ENCODE measurements around the gene FRMD1. TPM values are rescaled to one million over a fixed set of nuclear protein-coding genes. Genes with fewer than 3 reads are reported as not detected.

FRMD1 gene
- total RNA-seq, 2 experiments from 2014 or later = not detected

GRCh38 chr6:168039849-168040248, 39.2 kb downstream of the FRMD1 start:
- Mint-ChIP-seq H3K4me3 (no peak overlapping the region), H3K36me3 (ENCODE audit: low read depth) (no peaks in the 10 kb centered on the region), H3K27ac (no peak overlapping the region), H3K9me3 (ENCODE audit: low read depth) (peaks cover 16% of the 10 kb centered on the region), H3K4me1 (peaks cover 4% of the 10 kb centered on the region), H3K27me3 (peaks cover 18% of the 10 kb centered on the region)
- intact Hi-C loops (cut with DNase I, micrococcal nuclease) = no loop called here
- POLR2A ChIA-PET = no interaction called here
- CTCF ChIA-PET = no interaction called here
- no peak for ATAC-seq
- DNase-seq = no peak

- ChIA-PET CTCF (no interaction called here), POLR2A (no interaction called here)
- ATAC-seq = no peak
- Mint-ChIP-seq H3K27me3 (peaks cover 22% of the 10 kb centered on the region), H3K4me3 (no peak overlapping the region), H3K36me3 (ENCODE audit: low read depth) (no peaks in the 10 kb centered on the region), H3K27ac (no peak overlapping the region), H3K4me1 (peaks cover 4% of the 10 kb centered on the region), H3K9me3 (ENCODE audit: low read depth) (peaks cover 16% of the 10 kb centered on the region)
- no peak for DNase-seq
- intact Hi-C loops (cut with DNase I, micrococcal nuclease) = no loop called here
Observed at GRCh38 chr6:168039301-168039700, 39.7 kb downstream of the FRMD1 start.

GRCh38 chr6:168038576-168039140, 40.4 kb downstream of the FRMD1 start:
- H3K27me3 Mint-ChIP-seq = peaks cover 24% of the 10 kb centered on the region
- no peak for DNase-seq
- ATAC-seq = no peak
- no peak overlapping the region for H3K27ac Mint-ChIP-seq
- H3K9me3 Mint-ChIP-seq (ENCODE audit: low read depth) = peaks cover 16% of the 10 kb centered on the region
- ChIA-PET CTCF (interaction anchor here (0.6 kb wide), 1 partner anchor 489 kb away, joined by 3 read pairs; no protein-coding TSS in a partner anchor), POLR2A (no interaction called here)
- H3K36me3 Mint-ChIP-seq (ENCODE audit: low read depth) = no peaks in the 10 kb centered on the region
- no peak overlapping the region for H3K4me3 Mint-ChIP-seq
- peaks cover 4% of the 10 kb centered on the region for H3K4me1 Mint-ChIP-seq
- intact Hi-C loops (cut with DNase I, micrococcal nuclease) = no loop called here

DNA sequence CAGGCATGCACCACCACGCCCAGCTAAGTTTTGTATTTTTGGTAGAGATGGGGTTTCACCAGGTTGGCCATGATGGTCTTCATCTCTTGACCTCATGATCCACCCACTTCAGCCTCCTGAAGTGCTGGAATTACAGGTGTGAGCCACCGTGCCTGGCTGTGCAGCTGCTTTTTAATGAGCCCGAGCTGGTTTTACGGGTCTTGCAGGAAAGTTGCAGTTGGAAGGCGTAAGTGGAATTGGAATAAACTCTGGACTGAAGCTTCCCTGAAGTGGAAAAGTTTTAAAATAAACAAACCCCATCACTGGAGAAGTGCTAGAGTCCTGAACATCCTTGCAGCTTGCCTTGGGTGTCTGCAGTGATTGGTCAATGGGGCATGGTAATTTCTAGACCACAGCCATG, 41.2 kb downstream of the FRMD1 start:
- intact Hi-C loops (cut with DNase I, micrococcal nuclease) = no loop called here

GRCh38 chr6:168037242-168037641, 41.8 kb downstream of the FRMD1 start:
- ChIA-PET POLR2A (no interaction called here), CTCF (no interaction called here)
- ATAC-seq = no peak
- H3K4me1 Mint-ChIP-seq = peaks cover 4% of the 10 kb centered on the region
- peaks cover 27% of the 10 kb centered on the region for H3K27me3 Mint-ChIP-seq
- H3K27ac Mint-ChIP-seq = no peak overlapping the region
- H3K4me3 Mint-ChIP-seq = no peak overlapping the region
- no peak for DNase-seq
- peaks cover 16% of the 10 kb centered on the region for H3K9me3 Mint-ChIP-seq (ENCODE audit: low read depth)
- H3K36me3 Mint-ChIP-seq (ENCODE audit: low read depth) = no peaks in the 10 kb centered on the region
- intact Hi-C loops (cut with DNase I, micrococcal nuclease) = no loop called here

More for the DNA sequence above, 41.2 kb downstream of the FRMD1 start:
- DNase-seq = no peak
- Mint-ChIP-seq H3K27ac (no peak overlapping the region), H3K36me3 (ENCODE audit: low read depth) (no peaks in the 10 kb centered on the region), H3K4me3 (no peak overlapping the region), H3K27me3 (peaks cover 27% of the 10 kb centered on the region), H3K9me3 (ENCODE audit: low read depth) (peaks cover 16% of the 10 kb centered on the region), H3K4me1 (peaks cover 4% of the 10 kb centered on the region)
- POLR2A ChIA-PET = no interaction called here
- ATAC-seq = no peak
- CTCF ChIA-PET = interaction anchor here (0.6 kb wide), 1 partner anchor 490 kb away, joined by 3 read pairs; no protein-coding TSS in a partner anchor

GRCh38 chr6:168035661-168036545, 43.1 kb downstream of the FRMD1 start:
- peaks cover 16% of the 10 kb centered on the region for H3K9me3 Mint-ChIP-seq (ENCODE audit: low read depth)
- no peaks in the 10 kb centered on the region for H3K36me3 Mint-ChIP-seq (ENCODE audit: low read depth)
- no peak overlapping the region for H3K27ac Mint-ChIP-seq
- ChIA-PET CTCF (no interaction called here), POLR2A (no interaction called here)
- intact Hi-C loops (cut with DNase I, micrococcal nuclease) = no loop called here
- ATAC-seq = peak; percentile 49
- no peak for DNase-seq
- H3K27me3 Mint-ChIP-seq = peaks cover 27% of the 10 kb centered on the region
- peak overlapping the region; percentile 23 for H3K4me3 Mint-ChIP-seq
- peaks cover 4% of the 10 kb centered on the region for H3K4me1 Mint-ChIP-seq

DNA sequence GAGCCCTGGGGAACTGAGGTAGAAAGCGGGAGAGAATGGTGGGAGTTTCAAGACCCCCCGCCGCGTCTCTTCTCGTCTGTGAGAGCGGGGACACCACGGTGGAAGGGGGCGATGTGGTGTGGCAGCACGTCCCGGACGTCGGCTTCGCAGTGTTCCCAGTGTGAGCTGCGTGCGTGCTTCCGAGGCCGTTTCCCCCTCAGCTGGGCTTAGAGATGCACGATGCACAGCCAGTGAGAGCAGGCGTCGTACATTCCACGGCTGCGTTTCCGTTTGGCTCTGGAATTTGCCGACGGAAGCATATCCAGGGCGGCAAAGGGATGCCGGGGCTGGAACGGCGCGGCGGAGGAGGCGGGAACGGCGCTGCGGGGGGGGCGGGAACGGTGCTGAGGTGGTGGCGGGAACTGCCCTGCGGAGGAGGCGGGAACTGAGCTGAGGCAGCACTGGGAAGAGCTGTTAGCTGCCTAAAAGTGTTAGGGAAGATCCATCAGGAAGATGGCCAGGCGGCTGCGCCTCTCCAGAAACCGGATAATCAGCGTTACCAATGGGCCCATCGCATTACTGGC, 43.8 kb downstream of the FRMD1 start:
- no peak for ATAC-seq
- Mint-ChIP-seq H3K9me3 (ENCODE audit: low read depth) (peaks cover 14% of the 10 kb centered on the region), H3K4me1 (peaks cover 4% of the 10 kb centered on the region), H3K4me3 (peak overlapping the region; percentile 23), H3K36me3 (ENCODE audit: low read depth) (no peaks in the 10 kb centered on the region), H3K27me3 (peaks cover 27% of the 10 kb centered on the region), H3K27ac (no peak overlapping the region)
- ChIA-PET CTCF (no interaction called here), POLR2A (no interaction called here)
- DNase-seq = no peak
- intact Hi-C loops (cut with DNase I, micrococcal nuclease) = no loop called here

DNA sequence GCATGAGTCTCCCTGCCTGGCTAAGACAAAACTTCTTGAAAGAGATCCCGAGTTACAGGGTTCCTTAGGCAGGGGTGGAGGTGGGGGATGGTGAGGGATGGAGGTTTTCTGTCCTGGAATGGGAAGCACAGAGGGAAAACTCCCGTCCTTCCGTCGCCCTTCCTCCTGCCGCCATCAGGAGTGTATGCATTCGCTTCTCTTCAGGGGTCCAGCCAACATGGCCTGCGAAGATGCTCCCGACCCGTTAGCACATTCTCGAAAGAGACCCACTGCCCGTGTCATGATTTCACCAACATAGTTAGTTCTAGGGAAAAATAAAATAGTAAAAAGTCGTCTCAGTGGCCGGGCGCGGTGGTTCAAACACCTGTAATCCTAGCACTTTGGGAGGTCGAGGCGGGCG, 44.5 kb downstream of the FRMD1 start:
- DNase-seq = no peak
- peaks cover 27% of the 10 kb centered on the region for H3K27me3 Mint-ChIP-seq
- CTCF ChIA-PET = no interaction called here
- no peaks in the 10 kb centered on the region for H3K36me3 Mint-ChIP-seq (ENCODE audit: low read depth)
- intact Hi-C loops (cut with DNase I, micrococcal nuclease) = no loop called here
- H3K4me1 Mint-ChIP-seq = peaks cover 4% of the 10 kb centered on the region
- H3K4me3 Mint-ChIP-seq = no peak overlapping the region
- POLR2A ChIA-PET = no interaction called here
- peaks cover 12% of the 10 kb centered on the region for H3K9me3 Mint-ChIP-seq (ENCODE audit: low read depth)
- H3K27ac Mint-ChIP-seq = no peak overlapping the region
- no peak for ATAC-seq

DNA sequence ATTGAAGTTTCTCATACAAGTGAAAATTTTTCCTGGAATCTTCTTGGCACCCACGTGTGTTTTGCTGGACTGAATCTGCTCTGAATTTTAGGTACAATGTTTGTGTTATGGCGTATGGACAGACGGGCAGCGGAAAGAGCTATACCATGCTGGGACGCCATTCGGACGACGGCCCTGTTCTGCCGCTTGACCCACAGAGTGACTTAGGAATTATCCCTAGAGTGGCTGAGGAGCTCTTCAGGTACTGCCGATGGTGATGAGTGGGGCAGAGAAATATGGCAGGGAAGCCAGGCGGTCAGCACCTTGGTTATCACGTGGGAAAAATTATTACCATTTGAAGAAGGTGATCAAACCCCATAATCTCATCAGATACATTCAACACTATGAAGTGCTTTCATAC, 45.2 kb downstream of the FRMD1 start:
- ATAC-seq = no peak
- POLR2A ChIA-PET = no interaction called here
- CTCF ChIA-PET = no interaction called here

GRCh38 chr6:168032005-168032760, 46.8 kb downstream of the FRMD1 start:
- ATAC-seq (no peak), DNase-seq (no peak)
- ChIA-PET CTCF (interaction anchor here (1.0 kb wide), 1 partner anchor 70 kb away, joined by 5 read pairs; no protein-coding TSS in a partner anchor), POLR2A (no interaction called here)
- Mint-ChIP-seq H3K27ac (no peak overlapping the region), H3K9me3 (ENCODE audit: low read depth) (peaks cover 2% of the 10 kb centered on the region), H3K27me3 (peaks cover 28% of the 10 kb centered on the region), H3K4me1 (peaks cover 4% of the 10 kb centered on the region), H3K36me3 (ENCODE audit: low read depth) (no peaks in the 10 kb centered on the region), H3K4me3 (no peak overlapping the region)
- intact Hi-C loops (cut with DNase I, micrococcal nuclease) = no loop called here

More for the DNA sequence above, 45.2 kb downstream of the FRMD1 start:
- DNase-seq = no peak
- peaks cover 4% of the 10 kb centered on the region for H3K4me1 Mint-ChIP-seq
- no peaks in the 10 kb centered on the region for H3K36me3 Mint-ChIP-seq (ENCODE audit: low read depth)
- no peak overlapping the region for H3K27ac Mint-ChIP-seq
- peaks cover 27% of the 10 kb centered on the region for H3K27me3 Mint-ChIP-seq
- intact Hi-C loops (cut with DNase I, micrococcal nuclease) = no loop called here
- H3K9me3 Mint-ChIP-seq (ENCODE audit: low read depth) = peaks cover 10% of the 10 kb centered on the region
- no peak overlapping the region for H3K4me3 Mint-ChIP-seq

DNA sequence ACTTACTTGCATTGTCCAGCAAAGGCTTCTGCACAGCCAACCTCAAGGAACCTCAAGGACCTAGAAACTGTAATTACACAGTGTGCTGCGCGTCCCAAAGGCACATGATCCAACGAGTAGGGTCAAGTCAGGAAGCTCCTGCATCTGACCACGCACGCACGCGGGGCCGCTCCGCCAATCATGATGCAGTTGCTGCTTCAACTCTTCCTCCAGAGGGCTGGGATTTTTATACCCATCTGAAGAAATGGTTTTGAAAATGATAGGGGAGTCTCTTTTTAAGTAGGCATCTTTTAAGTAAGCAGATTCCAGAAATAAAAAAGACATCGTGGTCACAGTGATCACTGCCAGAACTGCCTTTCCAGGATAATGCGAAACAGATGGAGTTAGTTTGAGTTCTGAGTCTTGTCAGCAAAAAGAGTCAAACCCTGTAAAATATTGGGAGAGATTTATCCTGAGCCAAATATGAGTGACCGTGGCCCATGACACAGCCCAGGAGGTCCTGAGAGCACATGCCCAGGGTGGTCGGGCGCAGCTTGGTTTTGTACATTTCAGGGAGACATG, 47.5 kb downstream of the FRMD1 start:
- Mint-ChIP-seq H3K27ac (no peak overlapping the region), H3K4me1 (peaks cover 4% of the 10 kb centered on the region), H3K9me3 (ENCODE audit: low read depth) (peaks cover 2% of the 10 kb centered on the region), H3K27me3 (peaks cover 25% of the 10 kb centered on the region), H3K36me3 (ENCODE audit: low read depth) (no peaks in the 10 kb centered on the region), H3K4me3 (no peak overlapping the region)
- DNase-seq (no peak), ATAC-seq (no peak)
- intact Hi-C loops (cut with DNase I, micrococcal nuclease) = no loop called here
- ChIA-PET POLR2A (no interaction called here), CTCF (no interaction called here)
